Endodermal cell (in vitro differentiated cells): Measurements from ENCODE around the gene PTPN22. TPM values are rescaled to one million over a fixed set of nuclear protein-coding genes. Genes with fewer than 3 reads are reported as not detected.

ENCODE experiments used
- DNase-seq: peaks from one replicate; pipeline ENCODE4 v3.0.0-alpha.2; 2017
- H3K27ac ChIP-seq: 2 replicates; pipeline ENCODE4 v1.5.1; 2013; ENCODE audit warnings: mild to moderate bottlenecking, low read depth, low read length, moderate library complexity
- H3K27me3 ChIP-seq: 2 replicates; pipeline ENCODE4 v1.6.1; 2013; ENCODE audit warnings: mild to moderate bottlenecking, low read length, moderate library complexity; ENCODE audit not compliant: insufficient read depth, control insufficient read depth, poor library complexity, severe bottlenecking
- H3K36me3 ChIP-seq: 2 replicates; pipeline ENCODE4 v1.7.0; 2013; ENCODE audit warnings: mild to moderate bottlenecking, low read length, moderate library complexity; ENCODE audit not compliant: control insufficient read depth, insufficient read depth
- H3K4me1 ChIP-seq: one replicate; pipeline ENCODE4 v1.7.0; 2013; ENCODE audit warnings: low read length; ENCODE audit not compliant: control insufficient read depth, insufficient read depth
- H3K4me3 ChIP-seq: 2 replicates; pipeline ENCODE4 v1.5.1; 2013; ENCODE audit warnings: mild to moderate bottlenecking, low read length, moderate library complexity
- H3K9ac ChIP-seq: 2 replicates; pipeline ENCODE4 v1.6.1; 2013; ENCODE audit warnings: mild to moderate bottlenecking, low read length, moderate library complexity; ENCODE audit not compliant: poor library complexity, severe bottlenecking; ENCODE audit errors: extremely low read depth
- H3K9me3 ChIP-seq: 2 replicates; pipeline ENCODE4 v1.6.1; 2013; ENCODE audit warnings: mild to moderate bottlenecking, low read length, moderate library complexity; ENCODE audit not compliant: control insufficient read depth
- H3K27ac Mint-ChIP-seq: 2 replicates; pipeline ENCODE4 v1.8.0; 2020; ENCODE audit warnings: mixed read lengths
- H3K27me3 Mint-ChIP-seq: 2 replicates; pipeline ENCODE4 v1.8.0; 2021; ENCODE audit warnings: mild to moderate bottlenecking, mixed read lengths; ENCODE audit not compliant: insufficient read depth
- H3K36me3 Mint-ChIP-seq: 2 replicates; pipeline ENCODE4 v1.8.0; 2020; ENCODE audit warnings: low read depth, mixed read lengths
- H3K4me1 Mint-ChIP-seq: 2 replicates; pipeline ENCODE4 v1.8.0; 2020; ENCODE audit warnings: mixed read lengths
- H3K4me3 Mint-ChIP-seq: 2 replicates; pipeline ENCODE4 v1.8.0; 2020; ENCODE audit warnings: mild to moderate bottlenecking, moderate library complexity, mixed read lengths
- H3K9me3 Mint-ChIP-seq: 2 replicates; pipeline ENCODE4 v1.8.0; 2020; ENCODE audit warnings: mild to moderate bottlenecking, mixed read lengths
- CTCF ChIP-seq: fragments of 200-600 bp; sonication (generic); conservative IDR thresholded peaks from 2 replicates; pipeline ENCODE4 v1.5.0; 2021; ENCODE audit warnings: antibody characterized with exemption, mild to moderate bottlenecking
- WGBS, 2 experiments: methylation state at CpG; one replicate each; pipeline versions ENCODE4 v1.1.5 to v1.1.7; 2013; ENCODE audit warnings: missing lambda C conversion rate in 2 of 2, mixed read lengths in 1 of 2; ENCODE audit not compliant: insufficient coverage in 1 of 2, insufficient read length in 1 of 2; 5-methylcytosine and 5-hydroxymethylcytosine counted together
- total RNA-seq, 2 donors: library from RNA; stranded (reverse); fragmentation: NEBNext Ultra II Directional in 1 of 2; extraction: Animal tissue kit (Norgen Biotek cat#: 25700) in 1 of 2; gene quantifications; 2 replicates in 1 of 2; 3 replicates in 1 of 2; pipeline ENCODE4 v1.2.1, GENCODE V29; 2021

Gene PTPN22
- total RNA-seq, 2 donors from 2014 or later: not detected

- H3K27me3 ChIP-seq: no peaks in the 10 kb centered on the region
- no peak overlapping the region for H3K4me3 Mint-ChIP-seq
- TF ChIP-seq CTCF: no peak
Observed at GRCh38 chr1:113765306-113766230, 105.9 kb downstream of the PTPN22 start.

More at GRCh38 chr1:113765306-113766230, 105.9 kb downstream of the PTPN22 start:
- Mint-ChIP-seq H3K4me1 (peaks cover 14% of the 10 kb centered on the region), H3K36me3 (peaks cover 17% of the 10 kb centered on the region), H3K27ac (no peak overlapping the region), H3K9me3 (no peaks in the 10 kb centered on the region), H3K27me3 (no peaks in the 10 kb centered on the region)
- DNase-seq: no peak
- Histone ChIP-seq H3K9ac (no peak overlapping the region), H3K4me1 (no peaks in the 10 kb centered on the region), H3K9me3 (no peaks in the 10 kb centered on the region), H3K36me3 (peaks cover 43% of the 10 kb centered on the region), H3K27ac (no peak overlapping the region), H3K4me3 (no peak overlapping the region)
- 92 to 100% methylated on average over 1 of the region's 2 CpGs for WGBS, 2 experiments

Other genes with a start within 250 kb of the PTPN22 start
- 10 to 100 TPM; 43.8 to 56.5 TPM for gene PHTF1, start 112.2 kb downstream of the PTPN22 start, total RNA-seq
- 10 to 100 TPM; 13.7 to 17.5 TPM for gene RSBN1, start 59.2 kb downstream of the PTPN22 start, total RNA-seq
- gene BCL2L15, start 15.9 kb upstream of the PTPN22 start, total RNA-seq: under 1 TPM in 1 of 2 donors, not detected in 1; 0.73 TPM
- gene AP4B1, start 33.1 kb upstream of the PTPN22 start, total RNA-seq: 10 to 100 TPM in 1 of 2 donors, 1 to 10 TPM in 1; 9.6 to 14.7 TPM
- gene DCLRE1B, start 33.6 kb upstream of the PTPN22 start, total RNA-seq: 10 to 100 TPM in 1 of 2 donors, 1 to 10 TPM in 1; 7.4 to 11.0 TPM
- 10 to 100 TPM; 71.4 to 79.2 TPM for gene HIPK1, start 57.6 kb upstream of the PTPN22 start, total RNA-seq
- 10 to 100 TPM in 1 of 2 donors, 1 to 10 TPM in 1; 4.3 to 14.8 TPM for gene OLFML3, start 107.8 kb upstream of the PTPN22 start, total RNA-seq